ENCODE measurements around the gene EPN3.

Gene EPN3

DNA sequence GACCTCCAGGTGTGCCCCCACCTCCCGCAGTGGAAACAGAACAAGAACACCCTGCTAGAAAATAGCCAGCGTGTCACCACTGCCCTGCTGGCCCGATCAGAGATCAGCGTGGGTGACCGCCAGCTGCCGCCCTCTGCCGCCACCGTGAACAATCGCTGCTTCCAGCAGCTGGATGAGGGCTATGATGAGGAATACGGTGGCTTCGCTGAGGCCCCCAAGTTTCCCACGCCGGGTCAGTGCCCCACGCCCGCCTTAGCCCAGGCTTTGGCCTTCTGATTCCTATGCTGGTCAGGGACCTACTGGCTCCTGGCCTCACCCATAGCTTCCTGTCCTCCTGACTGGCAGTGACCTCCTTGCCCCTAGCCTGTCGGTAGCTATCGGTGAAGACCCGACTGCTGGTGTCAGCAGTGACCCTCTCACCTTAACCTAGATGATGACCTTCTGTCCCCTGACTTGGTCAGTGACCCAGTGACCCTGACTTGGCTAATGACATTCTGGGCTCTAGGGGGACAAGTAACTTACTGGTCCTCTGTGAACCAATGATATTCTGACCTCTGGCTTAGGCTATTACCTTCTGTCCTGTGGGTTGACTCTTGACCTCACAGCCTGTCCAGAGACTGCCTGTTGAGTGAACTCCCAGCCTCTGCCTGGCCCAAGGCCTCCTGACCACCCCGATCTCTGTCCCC lies 16.9 kb downstream of the EPN3 start:
- Mint-ChIP-seq H3K9me3 (no peaks in the 10 kb centered on the region), H3K4me3 (peak overlapping the region; percentile 0 to 33 (median 17)), H3K27me3 (ENCODE audit: low read depth) (peaks cover 23% of the 10 kb centered on the region), H3K27ac (no peak overlapping the region), H3K36me3 (ENCODE audit: low read depth) (no peaks in the 10 kb centered on the region), H3K4me1 (peaks cover 1% of the 10 kb centered on the region)
- TF ChIP-seq CTCF (IDR thresholded peaks at IDR 0.05; ENCODE audit: unreplicated experiment in 3 of 3): no peak

GRCh38 chr17:50549969-50550368 lies 17.4 kb downstream of the EPN3 start:
- Mint-ChIP-seq H3K27me3 (ENCODE audit: low read depth) (peaks cover 29% of the 10 kb centered on the region), H3K36me3 (ENCODE audit: low read depth) (peaks cover 3% of the 10 kb centered on the region), H3K9me3 (no peaks in the 10 kb centered on the region), H3K27ac (no peak overlapping the region), H3K4me3 (peak overlapping the region in 2 of 3 experiments; percentile 17 to 33), H3K4me1 (no peaks in the 10 kb centered on the region)
- no peak for TF ChIP-seq CTCF (IDR thresholded peaks at IDR 0.05; ENCODE audit: unreplicated experiment in 3 of 3)

DNA sequence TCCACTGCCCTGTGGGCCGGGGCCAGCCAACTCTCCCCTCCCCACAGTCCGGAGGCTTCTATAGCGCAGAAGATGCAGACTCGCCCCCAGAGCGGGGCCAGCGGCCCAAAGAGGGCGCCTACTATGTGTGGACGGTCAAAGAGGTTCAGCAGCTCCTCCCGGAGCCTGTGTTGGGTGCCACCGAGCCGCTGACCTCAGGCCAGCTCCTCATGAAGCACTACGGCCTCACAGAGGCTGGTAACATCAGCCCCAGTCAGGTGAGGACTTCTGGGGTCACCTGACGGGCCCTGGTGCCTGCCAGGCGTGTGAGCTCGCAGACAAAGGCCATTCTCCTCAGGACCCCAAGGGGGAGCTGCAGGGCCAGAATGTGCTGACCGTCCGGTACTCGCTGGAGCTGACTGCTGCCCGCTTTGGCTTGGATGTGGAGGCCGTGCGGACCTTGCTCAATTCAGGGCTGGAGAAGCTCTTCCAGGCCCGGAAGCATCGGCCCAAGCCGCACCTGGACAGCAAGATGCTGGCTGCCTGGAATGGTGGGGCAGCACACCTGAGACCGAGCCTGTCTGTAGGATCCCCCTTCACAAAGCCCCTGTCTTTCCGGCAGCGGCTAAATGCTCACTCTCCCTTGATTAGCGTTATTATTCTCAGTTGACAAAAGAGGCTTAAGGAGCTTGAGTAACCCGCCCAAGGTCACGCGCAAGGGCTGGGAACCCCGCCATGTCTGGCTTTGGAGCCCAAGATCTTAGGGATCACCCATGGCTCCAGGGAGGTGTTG lies 18.3 kb downstream of the EPN3 start:
- Mint-ChIP-seq H3K9me3 (no peaks in the 10 kb centered on the region), H3K27me3 (ENCODE audit: low read depth) (peaks cover 25% of the 10 kb centered on the region), H3K27ac (no peak overlapping the region), H3K4me1 (no peaks in the 10 kb centered on the region), H3K4me3 (peak overlapping the region in 1 of 3 experiments; percentile 10), H3K36me3 (ENCODE audit: low read depth) (peaks cover 3% of the 10 kb centered on the region)
- peak; percentile 87 to 91 (median 90) for TF ChIP-seq CTCF (IDR thresholded peaks at IDR 0.05; ENCODE audit: unreplicated experiment in 3 of 3)

GRCh38 chr17:50551433-50551815 lies 18.9 kb downstream of the EPN3 start:
- peaks cover 3% of the 10 kb centered on the region for H3K4me1 Mint-ChIP-seq
- H3K4me3 Mint-ChIP-seq: no peak overlapping the region
- H3K27me3 Mint-ChIP-seq (ENCODE audit: low read depth): peaks cover 22% of the 10 kb centered on the region
- H3K9me3 Mint-ChIP-seq: no peaks in the 10 kb centered on the region
- peaks cover 3% of the 10 kb centered on the region for H3K36me3 Mint-ChIP-seq (ENCODE audit: low read depth)
- TF ChIP-seq CTCF (IDR thresholded peaks at IDR 0.05; ENCODE audit: unreplicated experiment in 3 of 3): no peak
- no peak overlapping the region for H3K27ac Mint-ChIP-seq

DNA sequence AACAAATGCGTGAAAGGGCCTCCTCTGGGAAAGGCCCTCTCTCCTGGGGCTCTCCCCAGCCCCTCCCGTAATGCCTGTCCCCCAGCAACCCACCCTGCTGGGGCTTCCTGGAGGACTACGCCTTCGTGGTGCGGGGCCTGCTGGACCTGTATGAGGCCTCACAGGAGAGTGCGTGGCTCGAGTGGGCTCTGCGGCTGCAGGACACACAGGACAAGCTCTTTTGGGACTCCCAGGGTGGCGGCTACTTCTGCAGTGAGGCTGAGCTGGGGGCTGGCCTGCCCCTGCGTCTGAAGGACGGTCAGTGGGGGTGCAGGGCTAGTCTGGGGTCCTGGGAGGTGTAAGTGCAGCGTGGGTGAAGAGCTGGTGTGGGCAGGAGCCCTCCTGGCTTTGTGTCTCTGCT lies 19.3 kb downstream of the EPN3 start:
- no peaks in the 10 kb centered on the region for H3K9me3 Mint-ChIP-seq
- H3K4me3 Mint-ChIP-seq: no peak overlapping the region
- H3K27ac Mint-ChIP-seq: no peak overlapping the region
- H3K4me1 Mint-ChIP-seq: peaks cover 7% of the 10 kb centered on the region
- H3K36me3 Mint-ChIP-seq (ENCODE audit: low read depth): peaks cover 3% of the 10 kb centered on the region
- no peak for TF ChIP-seq CTCF (IDR thresholded peaks at IDR 0.05; ENCODE audit: unreplicated experiment in 3 of 3)
- peaks cover 22% of the 10 kb centered on the region for H3K27me3 Mint-ChIP-seq (ENCODE audit: low read depth)
